Liver (tissue), 9 donors: ENCODE data around the gene TACR3. TPM values are rescaled to one million over a fixed set of nuclear protein-coding genes. Genes with fewer than 3 reads are reported as not detected.
"Not testable (repeated sequence)": the region's sequence is repeated elsewhere in the genome, so short reads cannot be mapped to it uniquely, and the experiment has no call there.

Source experiments
- DNase-seq: peaks from one replicate; pipeline ENCODE4 v3.0.0-alpha.2; 2017; ENCODE audit warnings: low spot score
- H3K27ac ChIP-seq, 2 donors: one replicate each; pipeline ENCODE4 v1.7.0; 2013; ENCODE audit warnings: inconsistent platforms in 2 of 2, low read length in 2 of 2, control low read depth in 1 of 2, low read depth in 1 of 2, mild to moderate bottlenecking in 1 of 2
- H3K27me3 ChIP-seq, 4 donors: one replicate each; pipeline versions ENCODE4 v1.6.1 to v1.7.0; 2013; ENCODE audit warnings: low read length in 3 of 4, inconsistent platforms in 1 of 4, mild to moderate bottlenecking in 1 of 4, moderate library complexity in 1 of 4; ENCODE audit not compliant: control insufficient read depth in 4 of 4, insufficient read depth in 4 of 4
- H3K36me3 ChIP-seq, 4 donors: one replicate each; pipeline versions ENCODE4 v1.6.1 to v1.7.0; 2013; ENCODE audit warnings: low read length in 3 of 4, mild to moderate bottlenecking in 3 of 4, low read depth in 1 of 4, moderate library complexity in 1 of 4; ENCODE audit not compliant: control insufficient read depth in 4 of 4, insufficient read depth in 3 of 4
- H3K4me1 ChIP-seq, 4 donors: one replicate each; pipeline versions ENCODE4 v1.6.1 to v1.7.0; 2013; ENCODE audit warnings: low read length in 3 of 4, mild to moderate bottlenecking in 3 of 4, moderate library complexity in 1 of 4; ENCODE audit not compliant: control insufficient read depth in 4 of 4, insufficient read depth in 4 of 4
- H3K4me3 ChIP-seq, 3 donors: one replicate each; pipeline versions ENCODE4 v1.6.1 to v1.7.0; 2013; ENCODE audit warnings: low read length in 3 of 3, control low read depth in 1 of 3, low read depth in 1 of 3, mild to moderate bottlenecking in 1 of 3
- H3K9ac ChIP-seq, 2 donors: one replicate each; pipeline ENCODE4 v1.7.0; 2013; ENCODE audit warnings: low read length in 2 of 2, mild to moderate bottlenecking in 2 of 2, moderate library complexity in 2 of 2, control low read depth in 1 of 2, low read depth in 1 of 2
- H3K9me3 ChIP-seq, 4 donors: one replicate each; pipeline versions ENCODE4 v1.6.1 to v1.7.0; 2013; ENCODE audit warnings: low read length in 3 of 4; ENCODE audit not compliant: control insufficient read depth in 4 of 4
- EGR1 ChIP-seq, 2 donors: IDR thresholded peaks; 2 replicates each; pipeline ENCODE4 v1.6.1; 2016 to 2018; ENCODE audit warnings: antibody characterized with exemption in 2 of 2, low read depth in 2 of 2
- GABPA ChIP-seq, 2 donors: IDR thresholded peaks in 1 of 2; conservative IDR thresholded peaks in 1 of 2; 2 replicates each; pipeline ENCODE4 v1.6.1; 2016; ENCODE audit warnings: antibody characterized with exemption in 2 of 2, mild to moderate bottlenecking in 1 of 2, moderate library complexity in 1 of 2
- HNF4A ChIP-seq, 2 donors: conservative IDR thresholded peaks; 2 replicates each; pipeline ENCODE4 v1.6.1; 2016; ENCODE audit warnings: antibody characterized with exemption in 2 of 2, mild to moderate bottlenecking in 2 of 2
- HNF4G ChIP-seq: IDR thresholded peaks from 2 replicates; pipeline ENCODE4 v1.6.1; 2016; ENCODE audit warnings: antibody characterized with exemption
- JUND ChIP-seq, 2 donors: IDR thresholded peaks; 2 replicates each; pipeline ENCODE4 v1.6.1; 2016; ENCODE audit warnings: antibody characterized with exemption in 2 of 2
- NR2F2 ChIP-seq: IDR thresholded peaks from 2 replicates; pipeline ENCODE4 v1.6.1; 2016; ENCODE audit warnings: antibody characterized with exemption
- RXRA ChIP-seq, 2 donors: IDR thresholded peaks; 2 replicates each; pipeline ENCODE4 v1.6.1; 2017 to 2018; ENCODE audit warnings: antibody characterized with exemption in 2 of 2, mild to moderate bottlenecking in 1 of 2
- SP1 ChIP-seq: IDR thresholded peaks from 2 replicates; pipeline ENCODE4 v1.6.1; 2018; ENCODE audit warnings: antibody characterized with exemption, mild to moderate bottlenecking
- TAF1 ChIP-seq: conservative IDR thresholded peaks from 2 replicates; pipeline ENCODE4 v1.6.1; 2016; ENCODE audit warnings: antibody characterized with exemption, mild to moderate bottlenecking
- YY1 ChIP-seq: IDR thresholded peaks from 2 replicates; pipeline ENCODE4 v1.6.1; 2016; ENCODE audit warnings: antibody characterized with exemption, mild to moderate bottlenecking
- WGBS: extraction: QIAGEN DNeasy Blood & Tissue Kit; methylation state at CpG from one replicate; pipeline ENCODE4 v1.1.7; 2013; 5-methylcytosine and 5-hydroxymethylcytosine counted together
- polyA plus RNA-seq, 2 donors: library from polyadenylated mRNA; stranded (reverse) in 1 of 2; unstranded in 1 of 2; fragments of 200-250 nt in 1 of 2; fragments of >200 nt in 1 of 2; fragmentation: Nextera tagmentation in 1 of 2; extraction: Ambion mirVana in 1 of 2; gene quantifications; one replicate each; pipeline versions ENCODE4 v1.2.1 to v1.2.3, GENCODE V29; 2013 to 2015
- total RNA-seq, 2 donors: library from RNA; depleted of rRNA; stranded (reverse); fragments of >200 nt; gene quantifications; one replicate each; pipeline ENCODE4 v1.2.3, GENCODE V29; 2014
- TF ChIP-seq, protein P1 (sequence below): IDR thresholded peaks from 2 replicates; pipeline ENCODE4 v1.6.1; 2016; ENCODE audit warnings: antibody characterized with exemption
- TF ChIP-seq, protein P2 (sequence below): fragments of 150-350 bp; IDR thresholded peaks from 2 replicates; pipeline ENCODE4 v1.5.1; 2017; ENCODE audit warnings: improper control_type of control experiment, low read depth, low read length; ENCODE audit not compliant: missing input control
- TF ChIP-seq, protein P3 (sequence below): IDR thresholded peaks from 2 replicates; pipeline ENCODE4 v1.6.1; 2016; ENCODE audit warnings: antibody characterized with exemption, mild to moderate bottlenecking
- TF ChIP-seq, protein P4 (sequence below): IDR thresholded peaks from 2 replicates; pipeline ENCODE4 v1.6.1; 2016; ENCODE audit warnings: antibody characterized with exemption
- donor health status: healthy.
- donor health status: healthy.
- donor health status: healthy.
- donor health status: healthy.
- donor health status: healthy.

The TACR3 gene
- total and polyA plus RNA-seq, 4 donors: not detected

DNA sequence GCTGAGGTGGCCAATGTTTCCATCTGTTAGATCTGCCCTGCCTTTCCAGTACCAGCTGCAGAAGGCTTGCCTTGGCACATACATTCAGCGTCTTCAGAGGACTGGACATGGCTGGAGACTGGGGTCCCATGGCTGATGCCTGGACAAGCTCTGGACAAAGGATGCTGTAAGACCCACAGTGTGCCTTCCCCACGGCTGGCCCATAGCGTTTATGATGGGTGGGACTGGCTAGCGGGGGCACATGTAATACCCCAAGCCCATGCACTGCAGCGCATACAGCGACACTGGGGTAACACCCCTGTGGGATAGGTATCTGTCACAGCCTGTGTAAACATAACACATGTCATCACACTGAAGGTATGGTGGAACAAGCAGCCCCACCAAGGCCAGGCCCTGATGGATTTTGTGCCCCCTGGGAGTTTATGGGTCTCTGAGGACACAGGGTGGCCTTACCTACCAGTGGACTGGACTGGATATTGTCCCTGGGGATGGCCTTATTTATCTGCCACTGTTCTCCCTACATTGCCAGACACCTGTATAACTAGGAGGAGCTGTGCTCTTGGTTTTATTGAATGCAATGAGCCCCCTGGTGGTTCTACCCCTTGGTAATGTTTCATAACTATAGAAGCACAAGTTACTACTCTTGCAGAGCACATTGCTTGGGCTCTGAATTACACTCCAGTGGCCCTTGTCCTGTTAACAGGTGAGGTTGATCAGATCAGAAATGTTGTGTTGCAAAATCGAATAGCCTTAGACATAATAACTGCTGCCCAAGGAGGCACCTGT lies 34.3 kb upstream of the TACR3 start:
- no peak for DNase-seq
- Histone ChIP-seq H3K36me3 (no peaks in the 10 kb centered on the region), H3K4me1 (no peaks in the 10 kb centered on the region), H3K27me3 (no peaks in the 10 kb centered on the region), H3K9ac (no peak overlapping the region), H3K4me3 (no peak overlapping the region), H3K27ac (no peak overlapping the region), H3K9me3 (no peaks in the 10 kb centered on the region)
- WGBS: 84% methylated on average over 7 of the region's 7 CpGs
- TF ChIP-seq HNF4G (no peak), YY1 (no peak), HNF4A (conservative IDR thresholded peaks at IDR 0.05) (no peak), RXRA (IDR thresholded peaks at IDR 0.05) (no peak), NR2F2 (no peak), TAF1 (no peak), SP1 (no peak)
- TF ChIP-seq, protein P1, sequence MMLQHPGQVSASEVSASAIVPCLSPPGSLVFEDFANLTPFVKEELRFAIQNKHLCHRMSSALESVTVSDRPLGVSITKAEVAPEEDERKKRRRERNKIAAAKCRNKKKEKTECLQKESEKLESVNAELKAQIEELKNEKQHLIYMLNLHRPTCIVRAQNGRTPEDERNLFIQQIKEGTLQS: no peak
- TF ChIP-seq, protein P2, sequence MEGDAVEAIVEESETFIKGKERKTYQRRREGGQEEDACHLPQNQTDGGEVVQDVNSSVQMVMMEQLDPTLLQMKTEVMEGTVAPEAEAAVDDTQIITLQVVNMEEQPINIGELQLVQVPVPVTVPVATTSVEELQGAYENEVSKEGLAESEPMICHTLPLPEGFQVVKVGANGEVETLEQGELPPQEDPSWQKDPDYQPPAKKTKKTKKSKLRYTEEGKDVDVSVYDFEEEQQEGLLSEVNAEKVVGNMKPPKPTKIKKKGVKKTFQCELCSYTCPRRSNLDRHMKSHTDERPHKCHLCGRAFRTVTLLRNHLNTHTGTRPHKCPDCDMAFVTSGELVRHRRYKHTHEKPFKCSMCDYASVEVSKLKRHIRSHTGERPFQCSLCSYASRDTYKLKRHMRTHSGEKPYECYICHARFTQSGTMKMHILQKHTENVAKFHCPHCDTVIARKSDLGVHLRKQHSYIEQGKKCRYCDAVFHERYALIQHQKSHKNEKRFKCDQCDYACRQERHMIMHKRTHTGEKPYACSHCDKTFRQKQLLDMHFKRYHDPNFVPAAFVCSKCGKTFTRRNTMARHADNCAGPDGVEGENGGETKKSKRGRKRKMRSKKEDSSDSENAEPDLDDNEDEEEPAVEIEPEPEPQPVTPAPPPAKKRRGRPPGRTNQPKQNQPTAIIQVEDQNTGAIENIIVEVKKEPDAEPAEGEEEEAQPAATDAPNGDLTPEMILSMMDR: no peak
- TF ChIP-seq, protein P3, sequence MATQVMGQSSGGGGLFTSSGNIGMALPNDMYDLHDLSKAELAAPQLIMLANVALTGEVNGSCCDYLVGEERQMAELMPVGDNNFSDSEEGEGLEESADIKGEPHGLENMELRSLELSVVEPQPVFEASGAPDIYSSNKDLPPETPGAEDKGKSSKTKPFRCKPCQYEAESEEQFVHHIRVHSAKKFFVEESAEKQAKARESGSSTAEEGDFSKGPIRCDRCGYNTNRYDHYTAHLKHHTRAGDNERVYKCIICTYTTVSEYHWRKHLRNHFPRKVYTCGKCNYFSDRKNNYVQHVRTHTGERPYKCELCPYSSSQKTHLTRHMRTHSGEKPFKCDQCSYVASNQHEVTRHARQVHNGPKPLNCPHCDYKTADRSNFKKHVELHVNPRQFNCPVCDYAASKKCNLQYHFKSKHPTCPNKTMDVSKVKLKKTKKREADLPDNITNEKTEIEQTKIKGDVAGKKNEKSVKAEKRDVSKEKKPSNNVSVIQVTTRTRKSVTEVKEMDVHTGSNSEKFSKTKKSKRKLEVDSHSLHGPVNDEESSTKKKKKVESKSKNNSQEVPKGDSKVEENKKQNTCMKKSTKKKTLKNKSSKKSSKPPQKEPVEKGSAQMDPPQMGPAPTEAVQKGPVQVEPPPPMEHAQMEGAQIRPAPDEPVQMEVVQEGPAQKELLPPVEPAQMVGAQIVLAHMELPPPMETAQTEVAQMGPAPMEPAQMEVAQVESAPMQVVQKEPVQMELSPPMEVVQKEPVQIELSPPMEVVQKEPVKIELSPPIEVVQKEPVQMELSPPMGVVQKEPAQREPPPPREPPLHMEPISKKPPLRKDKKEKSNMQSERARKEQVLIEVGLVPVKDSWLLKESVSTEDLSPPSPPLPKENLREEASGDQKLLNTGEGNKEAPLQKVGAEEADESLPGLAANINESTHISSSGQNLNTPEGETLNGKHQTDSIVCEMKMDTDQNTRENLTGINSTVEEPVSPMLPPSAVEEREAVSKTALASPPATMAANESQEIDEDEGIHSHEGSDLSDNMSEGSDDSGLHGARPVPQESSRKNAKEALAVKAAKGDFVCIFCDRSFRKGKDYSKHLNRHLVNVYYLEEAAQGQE: no peak
- TF ChIP-seq, protein P4, sequence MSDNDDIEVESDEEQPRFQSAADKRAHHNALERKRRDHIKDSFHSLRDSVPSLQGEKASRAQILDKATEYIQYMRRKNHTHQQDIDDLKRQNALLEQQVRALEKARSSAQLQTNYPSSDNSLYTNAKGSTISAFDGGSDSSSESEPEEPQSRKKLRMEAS: no peak

DNA sequence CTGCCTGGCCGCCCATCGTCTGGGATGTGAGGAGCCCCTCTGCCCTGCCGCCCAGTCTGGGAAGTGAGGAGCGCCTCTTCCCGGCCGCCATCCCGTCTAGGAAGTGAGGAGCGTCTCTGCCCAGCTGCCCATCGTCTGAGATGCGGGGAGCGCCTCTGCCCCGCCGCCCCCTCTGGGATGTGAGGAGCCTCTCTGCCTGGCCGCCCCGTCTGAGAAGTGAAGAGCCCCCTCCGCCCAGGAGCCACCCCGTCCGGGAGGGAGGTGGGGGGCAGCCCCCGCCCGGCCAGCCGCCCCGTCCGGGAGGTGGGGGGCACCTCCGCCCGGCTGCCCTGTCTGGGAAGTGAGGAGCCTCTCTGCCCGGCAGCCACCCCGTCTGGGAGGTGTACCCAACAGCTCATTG lies 3.4 kb upstream of the TACR3 start:
- H3K4me1 ChIP-seq, H3K36me3 ChIP-seq, H3K9me3 ChIP-seq, H3K27me3 ChIP-seq, H3K27ac ChIP-seq, H3K9ac ChIP-seq, H3K4me3 ChIP-seq, DNase-seq: not testable (repeated sequence)
- 95% methylated on average over 27 of the region's 27 CpGs for WGBS

DNA sequence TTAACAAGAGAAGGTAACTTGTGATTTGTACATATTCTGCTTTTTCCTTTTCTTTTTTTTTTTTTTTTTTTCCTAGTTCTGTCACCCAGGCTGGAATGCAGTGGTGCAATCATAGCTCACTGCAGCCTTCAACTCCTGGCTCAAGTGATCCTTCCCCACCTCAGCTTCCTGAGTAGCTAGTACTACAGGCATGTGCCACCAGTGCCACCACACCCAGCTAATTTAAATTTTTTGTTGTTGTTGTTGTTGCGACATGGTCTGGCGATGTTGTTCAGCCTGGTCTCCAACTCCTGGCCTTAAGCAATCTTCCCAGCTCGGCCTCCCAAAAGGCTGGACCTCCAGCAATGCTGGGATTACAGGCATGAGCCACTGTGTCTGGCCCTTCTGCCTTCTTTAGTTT lies 1.5 kb upstream of the TACR3 start:
- H3K27ac ChIP-seq: no peak overlapping the region
- no peaks in the 10 kb centered on the region for H3K27me3 ChIP-seq
- no peaks in the 10 kb centered on the region for H3K36me3 ChIP-seq
- H3K4me1 ChIP-seq: no peaks in the 10 kb centered on the region
- no peaks in the 10 kb centered on the region for H3K9me3 ChIP-seq
- H3K4me3 ChIP-seq: no peak overlapping the region
- no peak for DNase-seq
- 81% methylated on average over 3 of the region's 3 CpGs for WGBS
- H3K9ac ChIP-seq: no peak overlapping the region
- TF ChIP-seq, protein P2: no peak
- no peak for TF ChIP-seq HNF4A (conservative IDR thresholded peaks at IDR 0.05)
- TF ChIP-seq JUND (IDR thresholded peaks at IDR 0.05): no peak
- TF ChIP-seq, protein P3: no peak
- no peak for TF ChIP-seq NR2F2
- TF ChIP-seq RXRA (IDR thresholded peaks at IDR 0.05): no peak
- no peak for TF ChIP-seq EGR1 (IDR thresholded peaks at IDR 0.05; ENCODE audit: low read depth in 2 of 2)
- TF ChIP-seq YY1: no peak
- TF ChIP-seq, protein P4: no peak
- no peak for TF ChIP-seq GABPA (IDR thresholded peaks at IDR 0.05 in 1 of 2, conservative IDR thresholded peaks at IDR 0.05 in 1 of 2)
